Activated gamma-delta T cell treated with Interleukin-2 at 50 U/mL for 16 hours (primary cell): ENCODE data around the gene NT5C1B.
"Not testable (repeated sequence)": the region's sequence is repeated elsewhere in the genome, so short reads cannot be mapped to it uniquely, and the experiment has no call there.

Experiments used
- DNase-seq: peaks from one replicate; pipeline ENCODE4 v3.0.0-alpha.2; 2020

NT5C1B gene

GRCh38 chr2:18589354-18589753 is at the start of gene NT5C1B:
TSS of gene NT5C1B (minus strand) at chr2:18589569. CDS start at chr2:18589468, 101 bp downstream.
- DNase-seq: no peak

- no peak for DNase-seq
Measured at GRCh38 chr2:18637196-18637595, 47.8 kb upstream of the NT5C1B start.

- DNase-seq: not testable (repeated sequence)
Measured at GRCh38 chr2:18632699-18633098, 43.3 kb upstream of the NT5C1B start.

GRCh38 chr2:18630941-18631340 is 41.6 kb upstream of the NT5C1B start:
- no peak for DNase-seq

- no peak for DNase-seq
Measured at GRCh38 chr2:18630541-18630940, 41.2 kb upstream of the NT5C1B start.

- no peak for DNase-seq
Measured at GRCh38 chr2:18630101-18630500, 40.7 kb upstream of the NT5C1B start.

GRCh38 chr2:18626958-18627650 is 37.7 kb upstream of the NT5C1B start:
- DNase-seq: no peak

DNA sequence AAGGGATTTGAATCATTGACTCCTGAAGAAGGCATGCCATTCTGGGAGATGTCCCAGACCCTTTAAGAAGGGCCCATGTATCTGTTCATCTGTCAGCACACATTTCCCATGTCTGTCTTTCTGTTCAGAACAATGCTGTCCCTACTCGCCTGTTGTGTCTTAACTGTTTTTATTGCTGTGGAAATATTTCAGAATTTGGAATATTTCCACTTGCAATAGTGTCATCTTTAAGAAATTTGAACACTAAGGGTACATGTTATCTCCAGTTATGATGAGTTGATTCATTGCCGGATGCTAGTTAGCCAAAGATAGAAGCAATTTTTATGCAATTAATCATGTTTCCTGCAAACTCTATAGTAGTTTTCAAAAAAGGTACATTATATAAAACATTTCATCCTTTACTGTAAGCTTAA is 36.9 kb upstream of the NT5C1B start:
- DNase-seq: no peak

GRCh38 chr2:18625563-18625962 is 36.2 kb upstream of the NT5C1B start:
- no peak for DNase-seq

DNA sequence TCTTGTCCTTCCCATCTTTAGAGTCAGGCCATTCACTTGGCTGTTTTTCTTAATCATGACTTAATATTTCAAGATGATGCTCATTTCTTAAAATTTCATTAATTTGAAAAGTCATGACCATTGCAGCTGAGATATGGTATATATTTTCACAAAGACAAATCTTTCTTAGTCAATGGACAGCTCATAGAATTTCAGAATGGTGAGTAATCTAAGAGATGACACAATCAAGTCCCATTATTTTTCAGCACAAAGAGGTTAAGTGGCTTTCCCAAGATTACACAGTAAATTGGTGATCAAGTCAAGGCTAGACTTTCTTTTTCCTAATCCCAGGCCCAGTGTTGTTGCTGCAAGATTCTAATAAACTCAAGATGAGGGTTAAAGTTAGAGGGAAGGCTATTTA is 34.4 kb upstream of the NT5C1B start:
- DNase-seq: no peak

DNA sequence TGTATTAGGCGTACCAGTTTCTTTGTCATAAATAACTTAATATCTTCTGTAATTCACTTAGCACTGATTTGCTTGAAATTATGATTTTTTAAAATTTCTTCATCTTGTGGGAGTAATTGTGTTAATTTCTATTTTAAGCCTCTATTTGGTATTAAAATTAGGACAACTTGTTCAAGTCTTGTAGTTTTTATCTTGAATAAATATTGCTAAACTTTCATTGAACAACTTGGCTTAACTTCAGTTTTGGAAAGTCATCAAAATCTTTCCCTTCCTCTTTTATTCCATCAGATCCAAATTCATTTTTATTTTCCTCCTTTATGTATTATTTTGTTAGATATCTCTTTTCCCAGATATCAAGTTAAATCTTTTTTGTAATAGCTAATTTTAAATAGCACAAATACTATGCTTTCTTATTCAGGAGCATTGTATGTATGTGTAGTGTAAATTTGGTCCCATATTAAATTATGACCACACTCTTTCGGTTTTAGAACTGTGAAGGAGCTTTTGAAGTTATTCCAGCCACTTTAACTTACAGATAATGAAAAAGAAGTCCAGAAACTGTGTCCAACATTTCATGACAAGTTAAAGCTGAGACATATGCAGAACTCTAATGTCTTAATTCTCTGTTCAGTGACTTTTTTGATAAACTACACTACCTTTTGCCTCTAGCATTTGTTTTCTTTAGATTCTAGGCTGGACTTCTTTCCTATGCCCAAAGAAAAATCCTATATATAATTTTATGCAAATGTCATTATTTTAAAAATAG is 31.7 kb upstream of the NT5C1B start:
- DNase-seq: no peak

GRCh38 chr2:18619091-18619490 is 29.7 kb upstream of the NT5C1B start:
- no peak for DNase-seq

GRCh38 chr2:18614041-18614440 is 24.7 kb upstream of the NT5C1B start:
- DNase-seq: no peak

GRCh38 chr2:18612133-18612532 is 22.8 kb upstream of the NT5C1B start:
- no peak for DNase-seq

- DNase-seq: no peak
Measured at GRCh38 chr2:18611604-18612003, 22.2 kb upstream of the NT5C1B start.

GRCh38 chr2:18611184-18611583 is 21.8 kb upstream of the NT5C1B start:
- no peak for DNase-seq

DNA sequence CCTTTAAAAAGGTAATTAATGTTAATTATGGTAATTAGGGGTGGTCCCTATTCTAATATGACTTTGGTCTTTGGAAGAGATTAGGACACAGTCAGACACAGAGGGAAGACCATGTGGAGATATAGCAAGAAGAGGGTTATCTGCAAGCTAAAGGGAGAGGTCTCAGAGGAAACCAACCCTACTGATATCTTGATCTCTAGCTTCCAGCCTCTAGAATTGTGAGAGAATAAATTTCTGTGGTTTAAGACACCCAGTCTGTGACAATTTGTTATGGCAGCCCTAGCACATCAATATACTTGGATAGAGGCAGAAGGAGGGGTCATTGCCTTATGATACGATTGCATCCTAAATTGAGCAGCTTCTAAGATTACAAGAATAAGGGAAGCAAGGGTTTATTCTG is 21.3 kb upstream of the NT5C1B start:
- DNase-seq: no peak

DNA sequence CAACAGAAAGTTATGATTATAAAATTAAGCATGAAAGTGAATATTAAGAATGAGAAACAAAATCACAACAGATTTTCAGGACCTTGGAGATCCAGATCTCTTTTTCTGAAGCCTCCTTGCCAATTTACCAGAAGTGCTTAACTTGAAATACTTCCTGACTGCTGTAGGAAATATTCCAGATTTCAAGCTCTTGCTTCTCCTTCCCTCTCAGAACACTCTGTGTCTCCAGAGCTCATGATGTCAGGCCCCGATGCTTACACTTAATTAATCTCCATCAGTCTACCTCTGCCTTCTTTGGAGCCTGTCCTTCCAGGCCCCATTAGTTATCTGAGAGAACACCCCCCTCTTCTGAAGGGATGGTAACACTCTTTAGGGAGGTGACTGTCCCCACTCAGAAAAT is 20.7 kb upstream of the NT5C1B start:
- DNase-seq: no peak

GRCh38 chr2:18605115-18605514 is 15.7 kb upstream of the NT5C1B start:
- no peak for DNase-seq

GRCh38 chr2:18604531-18604885 is 15.1 kb upstream of the NT5C1B start:
- DNase-seq: no peak

- no peak for DNase-seq
Measured at GRCh38 chr2:18603854-18604530, 14.6 kb upstream of the NT5C1B start.

GRCh38 chr2:18602298-18602697 is 12.9 kb upstream of the NT5C1B start:
- no peak for DNase-seq

- DNase-seq: no peak
Measured at GRCh38 chr2:18600255-18600613, 10.9 kb upstream of the NT5C1B start.
